22Rv1 (cell line): ENCODE data around the gene PIGN.

Experiments
- CTCF ChIP-seq: fragments of 450-650 bp; IDR thresholded peaks from 2 replicates; pipeline ENCODE4 v1.5.1; 2017; ENCODE audit warnings: mild to moderate bottlenecking
- ZFX ChIP-seq: fragments of 450-650 bp; IDR thresholded peaks from 2 replicates; pipeline ENCODE4 v1.6.1; 2017; ENCODE audit warnings: antibody characterized with exemption, borderline replicate concordance

- TF ChIP-seq CTCF (no peak), ZFX (no peak)
Observed at GRCh38 chr18:62226047-62226446, 39.2 kb upstream of the PIGN start.
